ENCODE results near the gene ELF5. TPM values are rescaled to one million over a fixed set of nuclear protein-coding genes. Genes with fewer than 3 reads are reported as not detected.

The ELF5 gene
- not detected in 2 replicates for total RNA-seq

DNA sequence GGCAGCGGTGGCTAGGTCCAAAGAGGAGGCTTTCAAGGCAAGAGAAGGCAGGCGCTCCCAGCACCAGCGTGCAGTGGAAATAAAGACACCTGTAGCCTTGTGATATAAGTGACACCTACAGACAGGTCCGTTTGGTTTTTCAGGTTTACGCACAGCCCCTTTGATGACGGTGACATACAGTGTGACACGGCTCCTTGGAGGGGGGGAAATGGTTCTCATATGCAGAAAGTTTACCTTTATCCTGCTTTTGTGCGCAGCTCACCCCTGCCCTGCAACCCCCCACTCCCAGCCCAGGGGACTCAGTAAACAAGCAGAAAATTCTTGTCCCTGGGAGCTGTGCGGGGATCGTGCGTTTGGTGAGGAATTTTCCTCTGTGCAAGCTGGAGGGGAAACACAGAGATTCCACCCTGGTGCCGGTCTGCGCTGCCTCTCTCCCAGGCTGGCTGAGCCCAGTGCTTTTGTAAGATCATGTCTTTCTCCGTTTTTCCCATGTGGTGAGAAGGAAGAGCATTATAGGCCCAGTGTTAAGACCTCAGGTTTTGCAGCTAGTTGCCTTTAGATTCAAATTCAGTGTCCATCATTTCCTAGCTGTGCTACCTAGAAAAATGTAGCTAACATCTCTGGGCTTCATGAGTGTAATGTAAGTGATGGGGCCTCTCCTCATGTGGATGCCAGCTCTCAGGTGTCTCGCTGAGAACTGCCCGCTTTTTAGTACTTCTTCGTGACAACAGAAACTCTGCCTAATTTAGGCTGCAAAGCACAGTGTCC, at the start of gene ELF5:
Gene ELF5, minus strand, starts transcription at position 113 of the 768 bp plus-strand sequence. CDS start 8,045 bp downstream, outside the sequence.

DNA sequence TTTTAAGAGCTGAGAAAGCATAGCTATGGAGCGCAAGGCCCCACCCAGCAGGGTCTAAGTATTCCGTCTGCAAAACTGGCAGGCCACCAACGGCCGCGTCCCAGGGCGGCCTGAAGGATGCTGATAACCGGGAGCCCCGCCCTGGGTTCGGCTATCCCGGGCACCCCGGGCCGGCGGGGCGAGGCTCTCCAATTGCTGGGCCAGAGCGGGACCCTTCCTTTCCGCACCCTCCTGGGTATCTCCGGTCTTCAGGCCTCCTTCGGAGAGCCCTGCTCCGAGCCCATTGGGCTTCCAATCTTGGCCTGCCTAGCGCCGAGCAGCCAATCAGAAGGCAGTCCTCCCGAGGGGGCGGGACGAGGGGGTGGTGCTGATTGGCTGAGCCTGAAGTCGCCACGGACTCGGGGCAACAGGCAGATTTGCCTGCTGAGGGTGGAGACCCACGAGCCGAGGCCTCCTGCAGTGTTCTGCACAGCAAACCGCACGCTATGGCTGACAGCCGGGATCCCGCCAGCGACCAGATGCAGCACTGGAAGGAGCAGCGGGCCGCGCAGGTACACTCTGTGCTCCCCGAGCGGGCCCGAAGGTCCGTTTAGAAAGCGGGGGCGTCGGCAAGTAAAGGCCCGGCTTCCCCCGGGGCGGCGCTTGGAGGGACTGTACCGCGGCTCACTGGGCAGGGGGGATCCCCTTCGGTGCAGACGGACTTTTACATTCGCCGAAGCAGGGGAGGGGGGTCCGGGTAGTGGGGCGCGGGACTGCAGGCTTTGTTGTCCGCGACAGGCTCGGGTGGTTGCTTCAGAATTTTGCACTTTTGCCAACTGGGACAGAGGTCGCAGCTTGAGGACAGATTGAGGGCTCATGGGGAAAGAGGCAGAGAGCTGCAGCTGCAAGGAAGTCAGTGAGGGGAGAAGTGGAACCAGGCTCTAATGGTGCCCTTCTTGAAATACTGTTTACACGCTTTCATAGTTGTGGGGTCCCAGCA, 74.8 kb downstream of the ELF5 start, which contains the start of gene CAT:
Gene CAT, plus strand, starts transcription at position 406 of the 979 bp plus-strand sequence. Its CDS starts 80 bp downstream, at position 486.

Other genes starting within 250 kb of the ELF5 start
- 2.8 and 3.1 TPM in 2 replicates for gene ABTB2, start 155.8 kb downstream of the ELF5 start, total RNA-seq
- 53.1 and 89.6 TPM in 2 replicates for gene CAT, start 74.9 kb downstream of the ELF5 start, total RNA-seq
- under 0.01 and 0.28 TPM in 2 replicates for gene EHF, start 107.3 kb upstream of the ELF5 start, total RNA-seq